Vagina (tissue), 2 donors: ENCODE data around the gene NOP9.

Source experiments
- POLR2A ChIP-seq, 2 donors: fragments of 450-650 bp; IDR thresholded peaks; one replicate each; pipeline ENCODE4 v1.6.1; 2017; ENCODE audit warnings: antibody characterized with exemption in 2 of 2, mild to moderate bottlenecking in 2 of 2, moderate library complexity in 2 of 2
- POLR2AphosphoS5 ChIP-seq, 2 donors: sonication (generic); formaldehyde crosslinking; IDR thresholded peaks; one replicate each; pipeline ENCODE4 v1.9.0; 2017; ENCODE audit warnings: antibody characterized with exemption in 2 of 2, mild to moderate bottlenecking in 2 of 2, low read depth in 1 of 2; ENCODE audit not compliant: insufficient read depth in 1 of 2
- TF ChIP-seq, protein P1 (sequence below), 3 experiments: fragments of 450-650 bp in 2 of 3; fragments of 200-600 bp in 1 of 3; sonication (generic) in 1 of 3; IDR thresholded peaks; one replicate each; pipeline ENCODE4 v1.5.1; 2017 to 2019; ENCODE audit warnings: antibody characterized with exemption in 3 of 3, mild to moderate bottlenecking in 2 of 3, moderate library complexity in 2 of 3

DNA sequence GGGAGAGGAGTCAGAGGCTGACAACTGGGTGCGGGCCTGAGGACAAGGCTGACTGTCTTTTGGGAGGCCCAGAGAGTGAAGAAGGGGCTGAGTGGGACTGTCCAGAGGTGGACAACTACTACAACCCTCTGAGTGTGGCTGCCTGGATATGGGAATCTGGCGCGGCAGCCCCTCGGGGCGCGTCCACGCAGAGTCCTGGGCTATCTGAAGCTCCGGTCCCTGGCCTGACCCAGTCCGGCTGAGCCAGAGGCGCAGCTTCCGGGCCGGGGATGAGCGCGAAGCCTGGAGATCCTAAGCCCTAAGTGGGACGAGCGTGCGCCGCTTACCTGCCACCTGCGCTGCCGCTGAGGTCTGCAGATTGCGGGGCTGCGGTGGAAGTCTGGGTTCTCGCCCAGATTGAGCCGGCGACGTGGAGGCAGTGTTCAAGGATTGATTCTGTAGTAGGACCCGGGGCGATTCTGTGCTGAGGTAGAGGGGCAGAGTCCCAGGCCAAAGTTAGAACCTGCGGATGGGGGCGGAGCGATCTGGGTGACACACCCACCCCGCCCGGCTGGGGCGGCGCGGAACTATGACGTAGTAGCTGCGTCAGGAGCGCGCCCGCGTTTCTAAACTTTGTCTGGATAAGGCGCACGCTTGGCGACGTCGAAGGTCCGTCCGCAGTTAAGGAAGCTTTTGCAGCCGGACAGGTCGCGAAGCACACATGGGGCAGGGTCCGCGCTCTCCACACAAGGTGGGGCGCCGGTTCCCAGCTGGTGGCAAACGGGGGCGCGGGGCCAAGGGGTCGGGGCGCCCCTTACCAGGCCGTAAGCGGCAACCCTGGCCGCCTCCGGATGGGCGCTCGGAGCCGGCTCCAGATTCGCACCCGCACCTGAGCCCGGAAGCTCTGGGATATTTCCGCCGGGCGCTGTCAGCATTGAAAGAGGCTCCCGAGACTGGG is at the start of gene NOP9, which contains the start of gene DHRS1:
- TF ChIP-seq, protein P1, sequence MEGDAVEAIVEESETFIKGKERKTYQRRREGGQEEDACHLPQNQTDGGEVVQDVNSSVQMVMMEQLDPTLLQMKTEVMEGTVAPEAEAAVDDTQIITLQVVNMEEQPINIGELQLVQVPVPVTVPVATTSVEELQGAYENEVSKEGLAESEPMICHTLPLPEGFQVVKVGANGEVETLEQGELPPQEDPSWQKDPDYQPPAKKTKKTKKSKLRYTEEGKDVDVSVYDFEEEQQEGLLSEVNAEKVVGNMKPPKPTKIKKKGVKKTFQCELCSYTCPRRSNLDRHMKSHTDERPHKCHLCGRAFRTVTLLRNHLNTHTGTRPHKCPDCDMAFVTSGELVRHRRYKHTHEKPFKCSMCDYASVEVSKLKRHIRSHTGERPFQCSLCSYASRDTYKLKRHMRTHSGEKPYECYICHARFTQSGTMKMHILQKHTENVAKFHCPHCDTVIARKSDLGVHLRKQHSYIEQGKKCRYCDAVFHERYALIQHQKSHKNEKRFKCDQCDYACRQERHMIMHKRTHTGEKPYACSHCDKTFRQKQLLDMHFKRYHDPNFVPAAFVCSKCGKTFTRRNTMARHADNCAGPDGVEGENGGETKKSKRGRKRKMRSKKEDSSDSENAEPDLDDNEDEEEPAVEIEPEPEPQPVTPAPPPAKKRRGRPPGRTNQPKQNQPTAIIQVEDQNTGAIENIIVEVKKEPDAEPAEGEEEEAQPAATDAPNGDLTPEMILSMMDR (IDR thresholded peaks at IDR 0.05) = no peak
- peak in 1 of 2 donors; percentile 41 for TF ChIP-seq POLR2A (IDR thresholded peaks at IDR 0.05)
- TF ChIP-seq POLR2AphosphoS5 (IDR thresholded peaks at IDR 0.05; ENCODE audit: insufficient read depth in 1 of 2, low read depth in 1 of 2) = peak; percentile 90 to 92
